Left colon (tissue), 2 donors: ENCODE data around the gene TLN1. TPM values are rescaled to one million over a fixed set of nuclear protein-coding genes. Genes with fewer than 3 reads are reported as not detected.

ENCODE experiments used
- ATAC-seq: fragments of 200-7000 bp; cut with Tn5 transposase; one replicate; pipeline ENCODE4 v1.9.1; 2020; ENCODE audit warnings: mild to moderate bottlenecking, moderate library complexity
- DNase-seq, 2 donors: peaks; one replicate each; pipeline ENCODE4 v3.0.0-alpha.2; 2020
- intact Hi-C, 2 donors: fragments of 100-400 bp; cut with DNase I in 1 of 2; cut with micrococcal nuclease in 1 of 2; formaldehyde crosslinking; loops; one replicate each; pipeline versions ENCODE4 v1.11.2 to v1.14.0; 2022; cut with DNase I, micrococcal nuclease
- total RNA-seq, 2 donors: library from RNA; stranded (reverse); fragmentation: NEBNext Ultra II Directional; extraction: Animal tissue kit (Norgen Biotek cat#: 25700); gene quantifications; one replicate each; pipeline ENCODE4 v1.2.1, GENCODE V29; 2021
- donor health status: DM: no; HTN: no; CAD: no.
- donor health status: DM: yes; HTN: yes; CAD: no.

Gene TLN1
- total RNA-seq, 2 donors from 2014 or later: 142 to 172 TPM

- intact Hi-C loops: loop anchor here in 1 of 2 donors (10.0 kb wide), 1 partner anchor 79 kb away; the partner anchor contains the start of genes CCDC107, RMRP and SIT1
- DNase-seq (no peak), ATAC-seq (no peak)
Measured at GRCh38 chr9:35734096-35734495, 2.1 kb upstream of the TLN1 start.

- ATAC-seq (peak; percentile 17), DNase-seq (peak in 1 of 2 donors; percentile 59)
- intact Hi-C loops: loop anchor here in 1 of 2 donors (10.0 kb wide), 1 partner anchor 78 kb away; the partner anchor contains the start of genes CCDC107, RMRP and SIT1
Measured at GRCh38 chr9:35732800-35733541, 976 bp upstream of the TLN1 start.

GRCh38 chr9:35731415-35732184 lies 395 bp downstream of the TLN1 start:
- ATAC-seq (no peak), DNase-seq (no peak)
- intact Hi-C loops: loop anchor here in 1 of 2 donors (10.0 kb wide), 1 partner anchor 77 kb away; the partner anchor contains the start of genes CCDC107, RMRP and SIT1

- intact Hi-C loops: loop anchor here in 1 of 2 donors (10.0 kb wide), 1 partner anchor 76 kb away; the partner anchor contains the start of genes CCDC107, RMRP and SIT1
- no peak for DNase-seq
Measured at GRCh38 chr9:35730486-35730854, 1.5 kb downstream of the TLN1 start.

GRCh38 chr9:35729700-35730485 lies 2.1 kb downstream of the TLN1 start:
- DNase-seq (peak; percentile 53 to 64), ATAC-seq (no peak)
- intact Hi-C loops: loop anchor here in 1 of 2 donors (10.0 kb wide), 1 partner anchor 75 kb away; the partner anchor contains the start of genes CCDC107, RMRP and SIT1

More at GRCh38 chr9:35730486-35730854, 1.5 kb downstream of the TLN1 start:
- no peak for ATAC-seq

GRCh38 chr9:35729101-35729500 lies 2.9 kb downstream of the TLN1 start:
- no peak for ATAC-seq
- no peak for DNase-seq
- intact Hi-C loops: no loop called here

GRCh38 chr9:35728041-35728971 lies 3.7 kb downstream of the TLN1 start:
- intact Hi-C loops: no loop called here
- ATAC-seq: no peak

GRCh38 chr9:35727676-35728040 lies 4.3 kb downstream of the TLN1 start:
- ATAC-seq: no peak
- no peak for DNase-seq
- intact Hi-C loops: no loop called here

More at GRCh38 chr9:35728041-35728971, 3.7 kb downstream of the TLN1 start:
- DNase-seq: peak; percentile 67 to 80

- intact Hi-C loops: no loop called here
- ATAC-seq (peak; percentile 9), DNase-seq (peak; percentile 46 to 63)
Measured at GRCh38 chr9:35726931-35727330, 5.1 kb downstream of the TLN1 start.

GRCh38 chr9:35725362-35725761 lies 6.6 kb downstream of the TLN1 start:
- no peak for ATAC-seq
- intact Hi-C loops: no loop called here
- no peak for DNase-seq

- DNase-seq (no peak), ATAC-seq (no peak)
- intact Hi-C loops: no loop called here
Measured at GRCh38 chr9:35723908-35724307, 8.1 kb downstream of the TLN1 start.

- ATAC-seq (no peak), DNase-seq (no peak)
- intact Hi-C loops: no loop called here
Measured at GRCh38 chr9:35723426-35723825, 8.6 kb downstream of the TLN1 start.

- ATAC-seq (no peak), DNase-seq (no peak)
- intact Hi-C loops: no loop called here
Measured at GRCh38 chr9:35719546-35719945, 12.4 kb downstream of the TLN1 start.

GRCh38 chr9:35718721-35719511 lies 13.1 kb downstream of the TLN1 start:
- no peak for DNase-seq
- no peak for ATAC-seq
- intact Hi-C loops: no loop called here

- ATAC-seq (no peak), DNase-seq (no peak)
- intact Hi-C loops: no loop called here
Measured at GRCh38 chr9:35717132-35717870, 14.7 kb downstream of the TLN1 start.

GRCh38 chr9:35716230-35716629 lies 15.8 kb downstream of the TLN1 start:
- ATAC-seq: peak; percentile 34
- intact Hi-C loops: no loop called here
- DNase-seq: no peak
